ENCODE data around the gene C19orf85. TPM values are rescaled to one million over a fixed set of nuclear protein-coding genes. Genes with fewer than 3 reads are reported as not detected.
"Not testable (repeated sequence)": the region's sequence is repeated elsewhere in the genome, so short reads cannot be mapped to it uniquely, and the experiment has no call there.

Gene C19orf85
- total and polyA plus RNA-seq, 4 donors: not detected

GRCh38 chr19:55431183-55431582, 33.4 kb downstream of the C19orf85 start:
- H3K4me3 ChIP-seq (ENCODE audit: low read length in 2 of 2): no peak overlapping the region
- WGBS, 2 donors: 89 to 93% methylated on average over 1 of the region's 1 CpG
- H3K9me3 ChIP-seq (ENCODE audit: control insufficient read depth, low read length): no peaks in the 10 kb centered on the region
- no peaks in the 10 kb centered on the region for H3K4me1 ChIP-seq (ENCODE audit: control insufficient read depth in 1 of 2, insufficient read depth in 2 of 2, low read length in 2 of 2)
- DNase-seq: no peak
- H3K27me3 ChIP-seq (ENCODE audit: control insufficient read depth in 1 of 2, insufficient read depth in 2 of 2, low read length in 1 of 2): no peaks in the 10 kb centered on the region
- no peaks in the 10 kb centered on the region for H3K36me3 ChIP-seq (ENCODE audit: control insufficient read depth in 1 of 2, insufficient read depth in 2 of 2, low read length in 1 of 2)
- H3K27ac ChIP-seq (ENCODE audit: low read depth in 1 of 2, low read length in 2 of 2): no peak overlapping the region
- intact Hi-C loops (cut with DNase I): no loop called here
- no peak for ATAC-seq (ENCODE audit: low FRiP score)

GRCh38 chr19:55426042-55426441, 38.5 kb downstream of the C19orf85 start:
- ATAC-seq (ENCODE audit: low FRiP score) (no peak), DNase-seq (no peak)
- no peaks in the 10 kb centered on the region for H3K4me1 ChIP-seq (ENCODE audit: control insufficient read depth in 1 of 2, insufficient read depth in 2 of 2, low read length in 2 of 2)
- no peaks in the 10 kb centered on the region for H3K27me3 ChIP-seq (ENCODE audit: control insufficient read depth in 1 of 2, insufficient read depth in 2 of 2, low read length in 1 of 2)
- H3K4me3 ChIP-seq (ENCODE audit: low read length in 2 of 2): no peak overlapping the region
- no peaks in the 10 kb centered on the region for H3K9me3 ChIP-seq (ENCODE audit: control insufficient read depth, low read length)
- 71 to 82% methylated on average over 2 of the region's 2 CpGs for WGBS, 2 donors
- no peaks in the 10 kb centered on the region for H3K36me3 ChIP-seq (ENCODE audit: control insufficient read depth in 1 of 2, insufficient read depth in 2 of 2, low read length in 1 of 2)
- intact Hi-C loops (cut with DNase I): no loop called here
- no peak overlapping the region for H3K27ac ChIP-seq (ENCODE audit: low read depth in 1 of 2, low read length in 2 of 2)

GRCh38 chr19:55424518-55424917, 40.0 kb downstream of the C19orf85 start:
- ATAC-seq (ENCODE audit: low FRiP score) (no peak), DNase-seq (no peak)
- Histone ChIP-seq H3K36me3 (ENCODE audit: control insufficient read depth in 1 of 2, insufficient read depth in 2 of 2, low read length in 1 of 2) (no peaks in the 10 kb centered on the region), H3K9me3 (ENCODE audit: control insufficient read depth, low read length) (no peaks in the 10 kb centered on the region), H3K4me3 (ENCODE audit: low read length in 2 of 2) (no peak overlapping the region), H3K27me3 (ENCODE audit: control insufficient read depth in 1 of 2, insufficient read depth in 2 of 2, low read length in 1 of 2) (no peaks in the 10 kb centered on the region), H3K27ac (ENCODE audit: low read depth in 1 of 2, low read length in 2 of 2) (no peak overlapping the region), H3K4me1 (ENCODE audit: control insufficient read depth in 1 of 2, insufficient read depth in 2 of 2, low read length in 2 of 2) (no peaks in the 10 kb centered on the region)
- intact Hi-C loops (cut with DNase I): no loop called here
- WGBS, 2 donors: 68 to 76% methylated on average over 3 of the region's 3 CpGs

DNA sequence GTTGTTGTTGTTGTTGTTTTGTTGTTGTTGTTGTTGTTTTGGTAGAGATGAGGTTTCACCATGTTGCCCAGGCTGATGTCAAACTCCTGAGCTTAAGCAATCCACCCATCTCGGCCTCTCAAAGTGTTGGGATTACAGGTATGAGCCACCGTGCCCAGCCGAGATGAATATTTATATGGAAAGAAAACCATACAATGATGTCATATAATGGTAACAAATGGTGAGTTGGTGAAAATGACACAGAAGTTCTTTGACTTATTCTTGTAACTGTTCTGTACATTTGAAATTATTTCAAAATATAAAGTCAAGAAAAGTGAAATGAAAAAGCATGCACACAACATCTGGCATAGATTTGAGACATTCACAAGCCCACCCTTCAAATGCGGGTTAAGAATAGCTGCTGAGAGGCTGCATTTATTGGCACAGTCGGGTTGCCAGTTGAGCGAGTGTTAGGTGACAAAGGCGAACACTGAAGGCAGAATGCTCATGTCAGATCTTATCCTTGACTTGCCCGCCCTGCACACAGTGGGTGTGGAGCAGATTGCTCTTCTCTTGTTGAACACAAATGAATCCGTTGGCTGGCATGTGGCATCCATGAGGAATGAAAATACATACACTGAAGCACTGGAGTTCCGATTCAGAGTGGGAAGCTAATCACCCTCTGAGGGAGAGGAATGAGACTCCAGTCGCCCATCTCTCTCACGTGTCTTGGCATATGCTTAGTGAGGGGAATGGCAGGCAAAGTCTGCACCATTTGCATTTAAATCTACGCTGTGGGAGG, 41.1 kb downstream of the C19orf85 start:
- ATAC-seq (ENCODE audit: low FRiP score): no peak
- Histone ChIP-seq H3K9me3 (ENCODE audit: control insufficient read depth, low read length) (no peaks in the 10 kb centered on the region), H3K4me1 (ENCODE audit: control insufficient read depth in 1 of 2, insufficient read depth in 2 of 2, low read length in 2 of 2) (no peaks in the 10 kb centered on the region), H3K36me3 (ENCODE audit: control insufficient read depth in 1 of 2, insufficient read depth in 2 of 2, low read length in 1 of 2) (no peaks in the 10 kb centered on the region), H3K27me3 (ENCODE audit: control insufficient read depth in 1 of 2, insufficient read depth in 2 of 2, low read length in 1 of 2) (no peaks in the 10 kb centered on the region), H3K4me3 (ENCODE audit: low read length in 2 of 2) (no peak overlapping the region), H3K27ac (ENCODE audit: low read depth in 1 of 2, low read length in 2 of 2) (no peak overlapping the region)
- no peak for DNase-seq
- 57 to 65% methylated on average over 13 of the region's 13 CpGs for WGBS, 2 donors
- intact Hi-C loops (cut with DNase I): no loop called here

GRCh38 chr19:55421281-55421680, 43.3 kb downstream of the C19orf85 start:
- 76 to 85% methylated on average over 4 of the region's 4 CpGs for WGBS, 2 donors
- DNase-seq; H3K9me3 ChIP-seq (ENCODE audit: control insufficient read depth, low read length); intact Hi-C loops (cut with DNase I); H3K4me1 ChIP-seq (ENCODE audit: control insufficient read depth in 1 of 2, insufficient read depth in 2 of 2, low read length in 2 of 2); H3K36me3 ChIP-seq (ENCODE audit: control insufficient read depth in 1 of 2, insufficient read depth in 2 of 2, low read length in 1 of 2); H3K4me3 ChIP-seq (ENCODE audit: low read length in 2 of 2); H3K27me3 ChIP-seq (ENCODE audit: control insufficient read depth in 1 of 2, insufficient read depth in 2 of 2, low read length in 1 of 2); ATAC-seq (ENCODE audit: low FRiP score); H3K27ac ChIP-seq (ENCODE audit: low read depth in 1 of 2, low read length in 2 of 2): not testable (repeated sequence)

DNA sequence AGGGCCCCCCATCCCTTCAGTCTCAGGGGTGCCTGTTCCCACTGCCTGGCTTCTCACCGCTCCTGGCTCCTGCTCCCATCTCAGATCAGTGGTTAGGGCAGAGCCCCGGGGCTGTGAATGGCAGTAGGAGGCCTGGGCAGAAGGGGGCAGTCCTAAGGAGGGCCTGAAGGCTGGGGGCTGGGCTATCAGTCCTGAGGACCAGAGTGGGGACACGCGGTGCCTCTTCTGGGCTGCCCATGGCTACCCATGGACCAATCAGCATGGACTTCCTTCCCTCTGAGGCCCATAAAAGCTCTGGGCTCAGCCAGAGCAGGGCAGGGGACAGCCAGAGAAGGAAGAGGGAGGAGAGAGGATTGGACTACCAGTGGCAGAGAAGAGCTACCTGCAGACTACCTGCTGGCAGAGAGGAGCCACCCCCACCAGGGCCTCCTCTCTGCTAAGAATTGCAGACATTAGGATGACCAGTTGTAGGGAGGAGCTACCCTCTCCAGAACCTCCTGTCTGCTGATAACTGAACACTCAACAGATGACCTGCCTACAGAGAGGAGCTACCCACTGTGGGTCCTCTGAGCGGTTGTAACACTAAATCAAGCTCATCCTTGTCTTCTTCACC, 44.8 kb downstream of the C19orf85 start:
- ATAC-seq (ENCODE audit: low FRiP score): no peak
- WGBS, 2 donors: 54 to 68% methylated on average over 5 of the region's 5 CpGs
- H3K27ac ChIP-seq (ENCODE audit: low read depth in 1 of 2, low read length in 2 of 2): no peak overlapping the region
- no peak for DNase-seq
- intact Hi-C loops (cut with DNase I): loop anchor here in 1 of 2 donors (10.0 kb wide), 1 partner anchor 275 kb away; the partner anchor contains the start of gene TNNT1
- H3K27me3 ChIP-seq (ENCODE audit: control insufficient read depth in 1 of 2, insufficient read depth in 2 of 2, low read length in 1 of 2): no peaks in the 10 kb centered on the region
- H3K9me3 ChIP-seq (ENCODE audit: control insufficient read depth, low read length): no peaks in the 10 kb centered on the region
- no peaks in the 10 kb centered on the region for H3K36me3 ChIP-seq (ENCODE audit: control insufficient read depth in 1 of 2, insufficient read depth in 2 of 2, low read length in 1 of 2)
- no peaks in the 10 kb centered on the region for H3K4me1 ChIP-seq (ENCODE audit: control insufficient read depth in 1 of 2, insufficient read depth in 2 of 2, low read length in 2 of 2)
- H3K4me3 ChIP-seq (ENCODE audit: low read length in 2 of 2): no peak overlapping the region

GRCh38 chr19:55419103-55419502, 45.4 kb downstream of the C19orf85 start:
- DNase-seq (no peak), ATAC-seq (ENCODE audit: low FRiP score) (no peak)
- Histone ChIP-seq H3K27me3 (ENCODE audit: control insufficient read depth in 1 of 2, insufficient read depth in 2 of 2, low read length in 1 of 2) (no peaks in the 10 kb centered on the region), H3K27ac (ENCODE audit: low read depth in 1 of 2, low read length in 2 of 2) (no peak overlapping the region), H3K9me3 (ENCODE audit: control insufficient read depth, low read length) (no peaks in the 10 kb centered on the region), H3K4me3 (ENCODE audit: low read length in 2 of 2) (no peak overlapping the region), H3K36me3 (ENCODE audit: control insufficient read depth in 1 of 2, insufficient read depth in 2 of 2, low read length in 1 of 2) (no peaks in the 10 kb centered on the region), H3K4me1 (ENCODE audit: control insufficient read depth in 1 of 2, insufficient read depth in 2 of 2, low read length in 2 of 2) (no peaks in the 10 kb centered on the region)
- intact Hi-C loops (cut with DNase I): loop anchor here in 1 of 2 donors (10.0 kb wide), 1 partner anchor 274 kb away; the partner anchor contains the start of gene TNNT1
- WGBS, 2 donors: 63 to 68% methylated on average over 5 of the region's 5 CpGs

DNA sequence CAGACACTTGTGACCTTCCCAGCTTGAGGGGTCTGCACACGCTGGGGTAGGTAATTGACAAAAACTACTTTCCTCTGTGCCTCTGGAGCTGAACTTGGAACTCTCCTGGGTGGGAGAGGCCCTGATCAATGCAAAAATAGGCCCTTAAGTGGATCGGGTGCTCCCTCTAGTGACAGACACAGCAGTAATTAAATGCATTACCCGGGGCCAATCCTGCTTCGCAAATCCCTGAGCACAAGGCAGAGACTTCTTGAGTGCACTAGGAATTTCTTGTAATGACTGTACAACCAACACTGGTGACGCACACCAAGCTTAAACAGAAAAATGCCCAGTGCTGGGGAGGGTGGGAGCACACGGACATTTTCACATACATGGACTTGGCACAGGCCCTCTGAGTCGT, 46.4 kb downstream of the C19orf85 start:
- Histone ChIP-seq H3K27me3 (ENCODE audit: control insufficient read depth in 1 of 2, insufficient read depth in 2 of 2, low read length in 1 of 2) (no peaks in the 10 kb centered on the region), H3K27ac (ENCODE audit: low read depth in 1 of 2, low read length in 2 of 2) (no peak overlapping the region), H3K4me1 (ENCODE audit: control insufficient read depth in 1 of 2, insufficient read depth in 2 of 2, low read length in 2 of 2) (no peaks in the 10 kb centered on the region), H3K36me3 (ENCODE audit: control insufficient read depth in 1 of 2, insufficient read depth in 2 of 2, low read length in 1 of 2) (no peaks in the 10 kb centered on the region), H3K4me3 (ENCODE audit: low read length in 2 of 2) (no peak overlapping the region), H3K9me3 (ENCODE audit: control insufficient read depth, low read length) (no peaks in the 10 kb centered on the region)
- DNase-seq (no peak), ATAC-seq (ENCODE audit: low FRiP score) (peak; percentile 74)
- intact Hi-C loops (cut with DNase I): loop anchor here in 1 of 2 donors (10.0 kb wide), 1 partner anchor 273 kb away; the partner anchor contains the start of gene TNNT1
- 14 to 15% methylated on average over 7 of the region's 7 CpGs for whole genome bisulfite sequencing, 2 donors
